ENCODE results near the gene FASTKD2. TPM values are rescaled to one million over a fixed set of nuclear protein-coding genes. Genes with fewer than 3 reads are reported as not detected.
"Not testable (repeated sequence)": the region's sequence is repeated elsewhere in the genome, so short reads cannot be mapped to it uniquely, and the experiment has no call there.

FASTKD2 gene
- total RNA-seq, 4 donors from 2014 or later: 39.2 to 67.0 (median 46.2) TPM

- intact Hi-C loops (cut with DNase I): no loop called here
- WGBS, 2 donors: 60 to 66% methylated on average over 6 of the region's 6 CpGs
- no peak overlapping the region for H3K27ac ChIP-seq
Observed at GRCh38 chr2:206805887-206806607, 40.6 kb downstream of the FASTKD2 start.

GRCh38 chr2:206807624-206808023 lies 42.2 kb downstream of the FASTKD2 start:
- WGBS, 2 donors: 71 to 80% methylated on average over 3 of the region's 3 CpGs
- H3K9me3 ChIP-seq; H3K4me3 ChIP-seq (replicated peaks in 1 of 3); H3K27ac ChIP-seq; DNase-seq; intact Hi-C loops (cut with DNase I); H3K36me3 ChIP-seq; H3K27me3 ChIP-seq; H3K4me1 ChIP-seq: not testable (repeated sequence)

More at GRCh38 chr2:206805887-206806607, 40.6 kb downstream of the FASTKD2 start:
- Histone ChIP-seq H3K36me3 (no peaks in the 10 kb centered on the region), H3K9me3 (no peaks in the 10 kb centered on the region), H3K4me3 (replicated peaks in 1 of 3) (no peak overlapping the region), H3K27me3 (no peaks in the 10 kb centered on the region), H3K4me1 (no peaks in the 10 kb centered on the region)
- TF ChIP-seq POLR2A (IDR thresholded peaks at IDR 0.05) (no peak), CTCF (IDR thresholded peaks at IDR 0.05) (no peak)
- DNase-seq: no peak

- H3K9me3 ChIP-seq; intact Hi-C loops (cut with DNase I); H3K27ac ChIP-seq; H3K4me3 ChIP-seq (replicated peaks in 1 of 3); H3K4me1 ChIP-seq; H3K36me3 ChIP-seq; H3K27me3 ChIP-seq; DNase-seq: not testable (repeated sequence)
- 95% methylated on average over 5 of the region's 5 CpGs for WGBS, 2 donors
Observed at GRCh38 chr2:206812471-206812870, 47.1 kb downstream of the FASTKD2 start.

- no peaks in the 10 kb centered on the region for H3K36me3 ChIP-seq
- no peak overlapping the region for H3K4me3 ChIP-seq (replicated peaks in 1 of 3)
- TF ChIP-seq CTCF (IDR thresholded peaks at IDR 0.05) (no peak), POLR2A (IDR thresholded peaks at IDR 0.05) (no peak)
- H3K27me3 ChIP-seq: no peaks in the 10 kb centered on the region
- H3K4me1 ChIP-seq: no peaks in the 10 kb centered on the region
- no peak overlapping the region for H3K27ac ChIP-seq
- DNase-seq: no peak
- no peaks in the 10 kb centered on the region for H3K9me3 ChIP-seq
- intact Hi-C loops (cut with DNase I): no loop called here
Observed at GRCh38 chr2:206814498-206814897, 49.1 kb downstream of the FASTKD2 start.

GRCh38 chr2:206820807-206821206 lies 55.4 kb downstream of the FASTKD2 start:
- 78 to 91% methylated on average over 2 of the region's 2 CpGs for WGBS, 2 donors
- Histone ChIP-seq H3K9me3 (no peaks in the 10 kb centered on the region), H3K4me3 (replicated peaks in 1 of 3) (no peak overlapping the region), H3K27me3 (no peaks in the 10 kb centered on the region), H3K4me1 (peaks cover 0 to 11% of the 10 kb centered on the region in 2 donors), H3K36me3 (no peaks in the 10 kb centered on the region), H3K27ac (no peak overlapping the region)
- intact Hi-C loops (cut with DNase I): no loop called here
- DNase-seq: no peak
- no peak for TF ChIP-seq CTCF (IDR thresholded peaks at IDR 0.05)
- no peak for TF ChIP-seq POLR2A (IDR thresholded peaks at IDR 0.05)

GRCh38 chr2:206823178-206823577 lies 57.8 kb downstream of the FASTKD2 start:
- intact Hi-C loops (cut with DNase I): no loop called here
- Histone ChIP-seq H3K9me3 (no peaks in the 10 kb centered on the region), H3K4me3 (replicated peaks in 1 of 3) (no peak overlapping the region), H3K27ac (peak overlapping the region; percentile 21 to 51 (median 49)), H3K27me3 (no peaks in the 10 kb centered on the region), H3K36me3 (no peaks in the 10 kb centered on the region), H3K4me1 (peaks cover 0 to 11% of the 10 kb centered on the region in 2 donors)
- 21 to 27% methylated on average over 6 of the region's 6 CpGs for WGBS, 2 donors
- no peak for TF ChIP-seq CTCF (IDR thresholded peaks at IDR 0.05)
- no peak for TF ChIP-seq POLR2A (IDR thresholded peaks at IDR 0.05)
- DNase-seq: peak; percentile 74 to 77
